Measurements from ENCODE around the gene CAV2.

GRCh38 chr7:116518961-116519360 is 19.4 kb downstream of the CAV2 start:
- TF ChIP-seq CTCF (conservative IDR thresholded peaks at IDR 0.05; ENCODE audit: low read depth, low read length) (no peak), EZH2 (IDR thresholded peaks at IDR 0.05; ENCODE audit: borderline replicate concordance, low read depth, low read length, poor library complexity, severe bottlenecking) (no peak)
